Neural cell (in vitro differentiated cells): ENCODE results near the gene DDX31. TPM values are rescaled to one million over a fixed set of nuclear protein-coding genes. Genes with fewer than 3 reads are reported as not detected.

Experiments used
- H2AFZ ChIP-seq: fragments of 200-600, 300-800 bp; sonication (generic), shearing (Covaris generic); 2 replicates; pipeline ENCODE4 v1.6.0; 2014; ENCODE audit warnings: low read depth, mild to moderate bottlenecking, antibody characterized with exemption, low read length, moderate library complexity
- H3F3A ChIP-seq: fragments of 200-600 bp; shearing (Covaris generic); 2 replicates; pipeline ENCODE4 v1.6.1; 2016; ENCODE audit warnings: mild to moderate bottlenecking, moderate library complexity, mixed read lengths, antibody characterized with exemption, low read length; ENCODE audit not compliant: insufficient read depth, poor library complexity, severe bottlenecking
- H3K27ac ChIP-seq: fragments of 200-600, 300-800 bp; sonication (generic), shearing (Covaris generic); 2 replicates; pipeline ENCODE4 v1.5.1; 2014; ENCODE audit warnings: mild to moderate bottlenecking, low read length, moderate library complexity
- H3K27me3 ChIP-seq: fragments of 300-800, 200-600 bp; sonication (generic), shearing (Covaris generic); 2 replicates; pipeline ENCODE4 v1.6.0; 2014; ENCODE audit warnings: mild to moderate bottlenecking, low read depth, low read length, moderate library complexity; ENCODE audit not compliant: insufficient read depth
- H3K36me3 ChIP-seq: fragments of 300-800, 200-600 bp; sonication (generic), shearing (Covaris generic); 2 replicates; pipeline ENCODE4 v1.5.1; 2014; ENCODE audit warnings: mild to moderate bottlenecking, antibody characterized with exemption, low read length, moderate library complexity; ENCODE audit not compliant: insufficient read depth
- H3K4me2 ChIP-seq: fragments of 300-800, 200-600 bp; sonication (generic), shearing (Covaris generic); 2 replicates; pipeline ENCODE4 v1.6.0; 2014; ENCODE audit warnings: mild to moderate bottlenecking, low read length
- H3K4me3 ChIP-seq: fragments of 300-800, 200-600 bp; sonication (generic), shearing (Covaris generic); 2 replicates; pipeline ENCODE4 v1.5.1; 2014; ENCODE audit warnings: mild to moderate bottlenecking, low read length, moderate library complexity
- H3K79me2 ChIP-seq: fragments of 200-600 bp; shearing (Covaris generic); replicated peaks from 2 replicates; pipeline ENCODE4 v1.6.0; 2014; ENCODE audit warnings: mild to moderate bottlenecking, low read length, moderate library complexity; ENCODE audit not compliant: insufficient read depth
- H3K9ac ChIP-seq: fragments of 300-800, 200-600 bp; sonication (generic), shearing (Covaris generic); 2 replicates; pipeline ENCODE4 v1.6.1; 2016; ENCODE audit warnings: mild to moderate bottlenecking, low read length, mixed read lengths
- H3K9me2 ChIP-seq: fragments of 200-600 bp; shearing (Covaris generic); 2 replicates; pipeline ENCODE4 v1.6.1; 2016; ENCODE audit warnings: mild to moderate bottlenecking, low read length, mixed read lengths; ENCODE audit not compliant: insufficient read depth
- H3K9me3 ChIP-seq: fragments of 200-600, 300-800 bp; sonication (generic), shearing (Covaris generic); 2 replicates; pipeline ENCODE4 v1.6.1; 2016; ENCODE audit warnings: mild to moderate bottlenecking, mixed run types, low read length, moderate library complexity, mixed read lengths
- H4K20me1 ChIP-seq: fragments of 200-600 bp; shearing (Covaris generic); 2 replicates; pipeline ENCODE4 v1.6.1; 2016; ENCODE audit warnings: mild to moderate bottlenecking, mixed run types; ENCODE audit not compliant: insufficient read depth
- CTCF ChIP-seq: fragments of 450-650 bp; IDR thresholded peaks from 2 replicates; pipeline ENCODE4 v1.5.1; 2014; ENCODE audit warnings: antibody characterized with exemption, mild to moderate bottlenecking, moderate library complexity; ENCODE audit not compliant: poor library complexity, severe bottlenecking
- EP300 ChIP-seq: fragments of 450-650 bp; conservative IDR thresholded peaks from 2 replicates; pipeline ENCODE4 v1.6.1; 2014; ENCODE audit warnings: antibody characterized with exemption, mild to moderate bottlenecking, moderate library complexity; ENCODE audit not compliant: poor library complexity, severe bottlenecking
- EZH2 ChIP-seq: fragments of 200-600, 300-800 bp; shearing (Covaris generic), sonication (generic); IDR thresholded peaks from 2 replicates; pipeline ENCODE4 v1.6.1; 2014; ENCODE audit warnings: antibody characterized with exemption, low read length, borderline replicate concordance, mild to moderate bottlenecking; ENCODE audit not compliant: insufficient read depth, poor library complexity, severe bottlenecking
- MXI1 ChIP-seq: fragments of 450-650 bp; conservative IDR thresholded peaks from 2 replicates; pipeline ENCODE4 v1.6.1; 2014; ENCODE audit warnings: antibody characterized with exemption, mild to moderate bottlenecking; ENCODE audit not compliant: poor library complexity, severe bottlenecking
- POLR2AphosphoS5 ChIP-seq: IDR thresholded peaks from 2 replicates; pipeline ENCODE4 v1.6.1; 2012
- RAD21 ChIP-seq: fragments of 450-650 bp; conservative IDR thresholded peaks from 2 replicates; pipeline ENCODE4 v1.6.1; 2014; ENCODE audit warnings: antibody characterized with exemption, mild to moderate bottlenecking, moderate library complexity
- REST ChIP-seq: IDR thresholded peaks from 2 replicates; pipeline ENCODE4 v1.6.1; 2012; ENCODE audit warnings: borderline replicate concordance
- SMC3 ChIP-seq: fragments of 450-650 bp; conservative IDR thresholded peaks from 2 replicates; pipeline ENCODE4 v1.6.1; 2014; ENCODE audit warnings: antibody characterized with exemption, mild to moderate bottlenecking, moderate library complexity; ENCODE audit not compliant: poor library complexity
- TAF1 ChIP-seq: IDR thresholded peaks from 2 replicates; pipeline ENCODE4 v1.6.1; 2012; ENCODE audit warnings: low read depth
- polyA plus RNA-seq: library from polyadenylated mRNA; depleted of rRNA; stranded (reverse); fragments of >200 nt; gene quantifications from 2 replicates; pipeline ENCODE4 v1.2.3, GENCODE V29; 2014

DDX31 gene
- polyA plus RNA-seq, 1 donor from 2014 or later: 12.8 TPM

GRCh38 chr9:132683873-132684272, 14.1 kb upstream of the DDX31 start:
- no peak overlapping the region for H3K4me2 ChIP-seq
- no peaks in the 10 kb centered on the region for H4K20me1 ChIP-seq
- TF ChIP-seq SMC3: no peak
- H2AFZ ChIP-seq: no peak overlapping the region
- no peak overlapping the region for H3K4me3 ChIP-seq
- no peaks in the 10 kb centered on the region for H3K27me3 ChIP-seq
- H3K27ac ChIP-seq: no peak overlapping the region
- peaks cover 30% of the 10 kb centered on the region for H3K79me2 ChIP-seq
- no peak overlapping the region for H3K9ac ChIP-seq
- no peaks in the 10 kb centered on the region for H3K9me2 ChIP-seq
- H3K36me3 ChIP-seq: peaks cover 5% of the 10 kb centered on the region
- no peaks in the 10 kb centered on the region for H3F3A ChIP-seq
- no peaks in the 10 kb centered on the region for H3K9me3 ChIP-seq

GRCh38 chr9:132681561-132681960, 11.8 kb upstream of the DDX31 start:
- Histone ChIP-seq H3K79me2 (peaks cover 41% of the 10 kb centered on the region), H2AFZ (no peak overlapping the region), H3F3A (no peaks in the 10 kb centered on the region), H3K4me3 (no peak overlapping the region), H3K9ac (no peak overlapping the region), H3K9me2 (no peaks in the 10 kb centered on the region), H3K36me3 (peaks cover 5% of the 10 kb centered on the region), H3K27me3 (no peaks in the 10 kb centered on the region), H3K27ac (no peak overlapping the region), H3K4me2 (no peak overlapping the region), H4K20me1 (no peaks in the 10 kb centered on the region), H3K9me3 (no peaks in the 10 kb centered on the region)
- TF ChIP-seq TAF1 (no peak), MXI1 (no peak), REST (no peak), CTCF (no peak), SMC3 (no peak), RAD21 (no peak), EZH2 (no peak), POLR2AphosphoS5 (no peak), EP300 (no peak)
